Breast epithelium (tissue), 4 donors: ENCODE measurements around the gene RPP14. TPM values are rescaled to one million over a fixed set of nuclear protein-coding genes. Genes with fewer than 3 reads are reported as not detected.

Source experiments
- DNase-seq, 2 donors: peaks; one replicate each; pipeline ENCODE4 v3.0.0-alpha.2; 2019; ENCODE audit warnings: low spot score in 2 of 2
- H3K27ac ChIP-seq, 2 donors: fragments of 200-600 bp; sonication (generic) in 1 of 2; one replicate each; pipeline ENCODE4 v1.5.1; 2016 to 2019; ENCODE audit warnings: mild to moderate bottlenecking in 1 of 2
- H3K27me3 ChIP-seq, 2 donors: fragments of 200-600 bp; sonication (generic) in 1 of 2; one replicate each; pipeline versions ENCODE4 v1.5.1 to v1.6.0; 2017 to 2019; ENCODE audit warnings: control low read depth in 1 of 2, mild to moderate bottlenecking in 1 of 2
- H3K36me3 ChIP-seq: fragments of 200-600 bp; one replicate; pipeline ENCODE4 v1.5.1; 2019
- H3K4me1 ChIP-seq, 2 donors: fragments of 200-600 bp; sonication (generic); one replicate each; pipeline ENCODE4 v1.5.1; 2016 to 2019; ENCODE audit warnings: control low read depth in 1 of 2
- H3K4me3 ChIP-seq, 3 donors: fragments of 200-600 bp; sonication (generic); 1 replicate in 2 of 3; 2 replicates in 1 of 3; pipeline ENCODE4 v1.5.1; 2016 to 2019; ENCODE audit warnings: mild to moderate bottlenecking in 3 of 3, moderate library complexity in 2 of 3
- H3K9me3 ChIP-seq, 2 donors: fragments of 200-600 bp; sonication (generic) in 1 of 2; one replicate each; pipeline ENCODE4 v1.5.1; 2016 to 2019; ENCODE audit warnings: control low read depth in 1 of 2
- CTCF ChIP-seq, 3 donors: fragments of 450-650 bp; IDR thresholded peaks; one replicate each; pipeline ENCODE4 v1.5.1; 2016 to 2017; ENCODE audit warnings: antibody characterized with exemption in 3 of 3, mild to moderate bottlenecking in 3 of 3, moderate library complexity in 3 of 3
- POLR2A ChIP-seq: fragments of 450-650 bp; IDR thresholded peaks from one replicate; pipeline ENCODE4 v1.6.1; 2016; ENCODE audit warnings: antibody characterized with exemption, mild to moderate bottlenecking, moderate library complexity
- POLR2AphosphoS5 ChIP-seq, 3 donors: sonication (generic); formaldehyde crosslinking; IDR thresholded peaks; one replicate each; pipeline ENCODE4 v1.6.1; 2017; ENCODE audit warnings: antibody characterized with exemption in 3 of 3
- intact Hi-C: fragments of 100-400 bp; cut with DNase I; formaldehyde crosslinking; loops from one replicate; pipeline ENCODE4 v1.15.1; 2023; ENCODE audit warnings: low total_unique reads
- total RNA-seq, 3 donors: library from RNA; depleted of rRNA; stranded (reverse); fragments of >200 nt; gene quantifications; one replicate each; pipeline ENCODE4 v1.1.0, GENCODE V29; 2016

RPP14 gene
- total RNA-seq, 3 donors from 2014 or later: 6.2 to 11.0 (median 10.8) TPM

- no peaks in the 10 kb centered on the region for H3K27me3 ChIP-seq
- no peaks in the 10 kb centered on the region for H3K4me1 ChIP-seq
- H3K36me3 ChIP-seq: peaks cover 7% of the 10 kb centered on the region
- no peak overlapping the region for H3K4me3 ChIP-seq
- DNase-seq: no peak
- H3K9me3 ChIP-seq: no peaks in the 10 kb centered on the region
- H3K27ac ChIP-seq: no peak overlapping the region
- intact Hi-C loops: no loop called here
- no peak for TF ChIP-seq POLR2A
- TF ChIP-seq POLR2AphosphoS5 (IDR thresholded peaks at IDR 0.05): no peak
- no peak for TF ChIP-seq CTCF (IDR thresholded peaks at IDR 0.05)
These were observed 15.7 kb downstream of the RPP14 start for GRCh38 chr3:58321791-58322190.

GRCh38 chr3:58322793-58323192 lies 16.7 kb downstream of the RPP14 start:
- no peak for DNase-seq
- TF ChIP-seq POLR2A: no peak

GRCh38 chr3:58323529-58324390 lies 17.7 kb downstream of the RPP14 start:
- H3K4me3 ChIP-seq: no peak overlapping the region
- TF ChIP-seq POLR2A: no peak
- no peak for TF ChIP-seq POLR2AphosphoS5 (IDR thresholded peaks at IDR 0.05)
- TF ChIP-seq CTCF (IDR thresholded peaks at IDR 0.05): no peak
- no peaks in the 10 kb centered on the region for H3K27me3 ChIP-seq
- intact Hi-C loops: no loop called here
- H3K27ac ChIP-seq: no peak overlapping the region
- no peaks in the 10 kb centered on the region for H3K9me3 ChIP-seq
- H3K4me1 ChIP-seq: no peaks in the 10 kb centered on the region
- DNase-seq: no peak
- H3K36me3 ChIP-seq: peaks cover 2% of the 10 kb centered on the region

More at GRCh38 chr3:58322793-58323192, 16.7 kb downstream of the RPP14 start:
- Histone ChIP-seq H3K4me3 (no peak overlapping the region), H3K9me3 (no peaks in the 10 kb centered on the region), H3K36me3 (peaks cover 5% of the 10 kb centered on the region), H3K4me1 (no peaks in the 10 kb centered on the region), H3K27ac (no peak overlapping the region), H3K27me3 (no peaks in the 10 kb centered on the region)
- intact Hi-C loops: no loop called here

GRCh38 chr3:58324391-58325390 lies 18.6 kb downstream of the RPP14 start:
- DNase-seq: no peak
- Histone ChIP-seq H3K36me3 (no peaks in the 10 kb centered on the region), H3K27me3 (no peaks in the 10 kb centered on the region), H3K9me3 (no peaks in the 10 kb centered on the region), H3K4me1 (no peaks in the 10 kb centered on the region), H3K27ac (peak overlapping the region in 1 of 2 donors; percentile 34), H3K4me3 (no peak overlapping the region)
- no peak for TF ChIP-seq POLR2A
- no peak for TF ChIP-seq CTCF (IDR thresholded peaks at IDR 0.05)
- no peak for TF ChIP-seq POLR2AphosphoS5 (IDR thresholded peaks at IDR 0.05)
- intact Hi-C loops: no loop called here

GRCh38 chr3:58325525-58325992 lies 19.5 kb downstream of the RPP14 start:
- Histone ChIP-seq H3K27me3 (no peaks in the 10 kb centered on the region), H3K9me3 (no peaks in the 10 kb centered on the region), H3K4me1 (no peaks in the 10 kb centered on the region), H3K36me3 (no peaks in the 10 kb centered on the region), H3K27ac (peak overlapping the region in 1 of 2 donors; percentile 34), H3K4me3 (no peak overlapping the region)
- no peak for DNase-seq
- TF ChIP-seq CTCF (IDR thresholded peaks at IDR 0.05): no peak
- no peak for TF ChIP-seq POLR2AphosphoS5 (IDR thresholded peaks at IDR 0.05)
- no peak for TF ChIP-seq POLR2A
- intact Hi-C loops: no loop called here
